Stimulated activated CD4-positive, alpha-beta T cell treated with anti-CD3 and anti-CD28 coated beads, Interleukin-15, amount 100 ng/mL, for 48 hours (primary cell): ENCODE results near the gene UBA52.

Experiments
- DNase-seq, 2 donors: peaks; one replicate each; pipeline ENCODE4 v3.0.0-alpha.2; 2020; ENCODE audit warnings: low read depth in 2 of 2

The UBA52 gene

GRCh38 chr19:18608102-18608804, 36.6 kb downstream of the UBA52 start:
- DNase-seq, result no peak

- no peak for DNase-seq
Measured at GRCh38 chr19:18608805-18609716, 37.4 kb downstream of the UBA52 start.

- DNase-seq, result no peak
Measured at GRCh38 chr19:18609717-18610051, 38.0 kb downstream of the UBA52 start.

DNA sequence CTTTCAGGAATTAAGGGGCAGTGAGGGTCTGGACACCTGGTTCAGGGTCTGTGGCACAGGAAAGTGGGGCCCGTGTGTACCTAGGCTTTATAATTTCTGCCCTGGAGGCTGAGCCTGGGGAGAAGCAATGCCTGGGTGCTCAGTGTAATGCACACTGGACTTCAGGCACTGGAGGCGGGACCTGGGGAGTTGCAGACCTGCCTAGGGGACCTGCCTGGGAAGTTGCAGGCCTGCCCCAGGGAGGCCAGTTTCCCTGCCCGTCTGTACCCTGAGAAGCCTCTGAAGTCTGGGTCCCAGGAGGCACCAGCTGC, 38.5 kb downstream of the UBA52 start:
- DNase-seq, result no peak

GRCh38 chr19:18610556-18611326, 39.1 kb downstream of the UBA52 start:
- no peak for DNase-seq

GRCh38 chr19:18611327-18612050, 39.8 kb downstream of the UBA52 start:
- DNase-seq, result no peak

DNA sequence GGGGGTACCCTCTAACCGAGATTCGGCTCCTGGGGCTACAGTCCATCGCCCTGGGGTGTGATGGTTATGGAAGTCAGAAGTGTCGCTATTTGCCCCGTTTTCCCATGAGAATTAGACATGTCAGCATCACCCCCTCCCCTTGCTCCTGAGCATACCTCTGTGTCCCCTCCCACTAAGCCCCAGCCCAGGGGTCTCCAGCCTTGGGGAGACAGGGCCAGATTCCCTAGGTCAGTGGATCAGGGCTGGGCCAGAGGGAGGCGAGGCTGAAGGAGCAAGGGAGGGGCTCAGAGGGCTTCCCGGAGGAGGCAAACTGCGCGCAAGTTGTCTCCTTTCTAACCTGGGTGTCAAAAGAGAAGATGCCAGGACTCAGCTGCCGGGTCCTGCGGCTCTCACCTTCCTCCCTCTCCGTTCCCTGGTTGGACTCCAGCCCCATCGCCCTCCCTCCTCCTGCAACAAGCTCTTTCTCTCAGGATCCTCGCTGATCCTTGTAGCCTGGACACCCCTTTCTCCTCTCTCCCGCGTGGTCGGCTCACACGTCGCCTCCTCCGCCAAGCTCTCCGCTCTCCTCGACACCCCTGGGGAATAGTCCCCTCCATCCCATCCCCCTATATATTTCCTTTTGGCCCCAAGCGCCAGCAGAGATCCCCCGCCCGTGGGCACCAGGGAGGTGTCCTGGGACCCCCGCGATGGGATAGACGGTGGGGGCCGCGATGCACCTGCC, 40.6 kb downstream of the UBA52 start:
- no peak for DNase-seq

DNA sequence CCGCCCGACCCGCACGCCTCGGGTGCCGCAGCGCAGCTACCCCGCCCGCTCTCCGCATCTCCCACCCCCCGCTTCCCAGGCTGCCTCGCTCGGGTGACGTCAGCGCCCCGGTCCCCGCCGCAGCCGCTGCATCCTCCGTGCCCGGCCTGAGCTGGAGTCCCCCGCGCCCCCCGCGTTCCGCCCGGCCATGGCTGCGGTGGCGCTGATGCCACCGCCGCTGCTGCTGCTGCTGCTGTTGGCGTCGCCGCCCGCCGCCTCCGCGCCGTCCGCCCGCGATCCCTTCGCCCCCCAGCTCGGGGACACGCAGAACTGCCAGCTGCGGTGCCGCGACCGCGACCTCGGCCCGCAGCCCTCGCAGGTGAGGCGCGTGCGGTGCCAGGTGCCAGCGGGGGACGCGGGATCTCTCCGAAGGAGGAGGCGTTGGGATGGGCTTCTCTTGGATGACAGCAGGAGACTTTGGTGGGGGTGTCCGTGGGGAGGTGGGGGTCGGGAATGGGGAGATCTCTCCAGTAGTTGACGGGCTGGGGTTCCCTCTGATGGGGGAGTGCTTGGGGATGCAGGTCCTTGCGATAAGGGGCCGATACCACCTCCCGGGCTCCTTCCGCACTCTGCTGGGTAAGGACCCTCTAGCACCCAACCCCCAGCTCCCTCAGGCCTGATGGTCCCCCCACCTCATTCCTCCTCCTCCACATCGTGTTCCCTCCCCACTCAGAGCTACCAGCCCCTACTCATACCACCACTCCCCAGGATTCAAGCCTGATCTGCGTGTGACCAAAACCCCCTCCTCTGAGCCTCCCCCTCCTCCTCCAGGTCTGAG, 41.3 kb downstream of the UBA52 start, which contains the start of gene TMEM59L:
Gene TMEM59L, plus strand, starts transcription at position 99 of the 817 bp plus-strand sequence. Its CDS starts 89 bp downstream, at position 188.
- DNase-seq, result no peak

DNA sequence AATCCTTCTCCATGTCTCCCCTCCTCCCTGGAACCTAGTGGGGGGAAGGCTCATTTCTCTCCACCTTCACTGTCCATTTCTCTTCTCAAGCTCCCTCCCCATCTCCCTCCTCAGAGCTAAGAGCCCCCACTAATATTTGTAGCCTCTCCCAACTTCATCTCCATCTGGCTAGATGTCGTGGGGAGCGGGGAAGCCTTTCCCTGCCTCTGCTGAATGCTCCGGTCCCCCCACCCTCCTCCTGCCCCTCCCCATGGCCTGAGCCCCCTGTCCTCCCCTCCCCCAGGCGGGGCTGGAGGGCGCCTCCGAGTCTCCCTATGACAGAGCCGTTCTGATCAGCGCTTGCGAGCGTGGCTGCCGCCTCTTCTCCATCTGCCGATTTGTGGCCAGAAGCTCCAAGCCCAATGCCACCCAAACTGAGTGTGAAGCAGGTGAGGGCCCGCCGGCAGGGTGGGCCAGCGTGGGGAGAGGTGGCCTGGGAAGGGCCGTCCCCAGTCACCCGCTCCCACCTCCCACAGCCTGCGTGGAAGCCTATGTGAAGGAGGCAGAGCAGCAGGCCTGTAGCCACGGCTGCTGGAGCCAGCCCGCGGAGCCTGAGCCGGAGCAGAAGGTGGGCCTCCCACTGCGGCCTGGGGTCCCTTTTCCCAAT, 42.1 kb downstream of the UBA52 start:
- no peak for DNase-seq

- DNase-seq, result no peak
Measured at GRCh38 chr19:18616023-18616422, 44.4 kb downstream of the UBA52 start.

DNA sequence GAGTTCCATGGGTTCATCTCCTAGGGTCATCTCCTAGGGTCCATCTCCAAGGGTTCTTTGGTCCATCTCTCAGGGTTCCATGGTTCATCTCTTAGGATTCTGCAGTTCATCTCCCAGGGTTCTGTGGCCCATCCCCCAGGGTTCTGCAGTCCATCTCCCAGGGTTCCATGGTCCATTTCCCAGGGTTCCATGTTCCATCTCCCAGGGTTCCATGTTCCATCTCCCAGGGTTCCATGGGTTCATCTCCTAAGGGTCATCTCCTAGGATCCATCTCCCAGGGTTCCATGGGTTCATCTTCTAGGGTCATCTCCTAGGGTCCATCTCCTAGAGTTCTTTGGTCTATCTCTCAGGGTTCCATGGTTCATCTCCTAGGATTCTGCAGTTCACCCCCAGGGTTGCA, 45.9 kb downstream of the UBA52 start:
- no peak for DNase-seq

GRCh38 chr19:18618236-18618635, 46.6 kb downstream of the UBA52 start:
- DNase-seq, result no peak

GRCh38 chr19:18620311-18620710, 48.7 kb downstream of the UBA52 start:
- DNase-seq, result no peak

DNA sequence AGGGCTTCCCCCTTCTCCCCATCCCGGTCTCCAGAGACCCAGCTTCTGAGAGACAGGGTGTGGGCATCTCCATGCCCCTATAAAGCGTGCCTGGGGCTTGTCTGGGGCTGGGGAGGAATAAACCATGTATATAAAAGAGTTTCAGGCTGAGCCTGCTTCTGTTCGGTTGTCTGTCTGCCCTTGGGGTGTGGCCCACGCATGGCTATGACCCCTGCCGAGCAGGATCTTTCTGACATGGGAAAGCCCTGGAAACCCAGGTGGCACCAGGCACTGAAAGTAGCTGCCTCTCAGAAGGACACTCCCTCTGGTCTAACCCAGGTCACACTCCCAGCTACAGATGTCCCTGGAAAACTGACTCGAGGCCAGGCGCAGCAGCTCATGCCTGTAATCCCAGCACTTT, 49.2 kb downstream of the UBA52 start:
- no peak for DNase-seq

GRCh38 chr19:18626906-18627305, 55.2 kb downstream of the UBA52 start:
- no peak for DNase-seq
